GM19328 (cell line): ENCODE measurements around the gene EFCAB6.
A peak's percentile ranks its signal among the peaks of the same experiment; 100 is the strongest.

Experiments
- ATAC-seq: cut with Tn5 transposase; IDR thresholded peaks from one replicate; pipeline ENCODE4 v1.9.1; 2021; ENCODE audit warnings: mild to moderate bottlenecking, moderate library complexity; ENCODE audit not compliant: unreplicated experiment

EFCAB6 gene, protein sequence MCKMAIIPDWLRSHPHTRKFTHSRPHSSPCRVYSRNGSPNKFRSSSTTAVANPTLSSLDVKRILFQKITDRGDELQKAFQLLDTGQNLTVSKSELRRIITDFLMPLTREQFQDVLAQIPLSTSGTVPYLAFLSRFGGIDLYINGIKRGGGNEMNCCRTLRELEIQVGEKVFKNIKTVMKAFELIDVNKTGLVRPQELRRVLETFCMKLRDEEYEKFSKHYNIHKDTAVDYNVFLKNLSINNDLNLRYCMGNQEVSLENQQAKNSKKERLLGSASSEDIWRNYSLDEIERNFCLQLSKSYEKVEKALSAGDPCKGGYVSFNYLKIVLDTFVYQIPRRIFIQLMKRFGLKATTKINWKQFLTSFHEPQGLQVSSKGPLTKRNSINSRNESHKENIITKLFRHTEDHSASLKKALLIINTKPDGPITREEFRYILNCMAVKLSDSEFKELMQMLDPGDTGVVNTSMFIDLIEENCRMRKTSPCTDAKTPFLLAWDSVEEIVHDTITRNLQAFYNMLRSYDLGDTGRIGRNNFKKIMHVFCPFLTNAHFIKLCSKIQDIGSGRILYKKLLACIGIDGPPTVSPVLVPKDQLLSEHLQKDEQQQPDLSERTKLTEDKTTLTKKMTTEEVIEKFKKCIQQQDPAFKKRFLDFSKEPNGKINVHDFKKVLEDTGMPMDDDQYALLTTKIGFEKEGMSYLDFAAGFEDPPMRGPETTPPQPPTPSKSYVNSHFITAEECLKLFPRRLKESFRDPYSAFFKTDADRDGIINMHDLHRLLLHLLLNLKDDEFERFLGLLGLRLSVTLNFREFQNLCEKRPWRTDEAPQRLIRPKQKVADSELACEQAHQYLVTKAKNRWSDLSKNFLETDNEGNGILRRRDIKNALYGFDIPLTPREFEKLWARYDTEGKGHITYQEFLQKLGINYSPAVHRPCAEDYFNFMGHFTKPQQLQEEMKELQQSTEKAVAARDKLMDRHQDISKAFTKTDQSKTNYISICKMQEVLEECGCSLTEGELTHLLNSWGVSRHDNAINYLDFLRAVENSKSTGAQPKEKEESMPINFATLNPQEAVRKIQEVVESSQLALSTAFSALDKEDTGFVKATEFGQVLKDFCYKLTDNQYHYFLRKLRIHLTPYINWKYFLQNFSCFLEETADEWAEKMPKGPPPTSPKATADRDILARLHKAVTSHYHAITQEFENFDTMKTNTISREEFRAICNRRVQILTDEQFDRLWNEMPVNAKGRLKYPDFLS (N-terminal part only)

DNA sequence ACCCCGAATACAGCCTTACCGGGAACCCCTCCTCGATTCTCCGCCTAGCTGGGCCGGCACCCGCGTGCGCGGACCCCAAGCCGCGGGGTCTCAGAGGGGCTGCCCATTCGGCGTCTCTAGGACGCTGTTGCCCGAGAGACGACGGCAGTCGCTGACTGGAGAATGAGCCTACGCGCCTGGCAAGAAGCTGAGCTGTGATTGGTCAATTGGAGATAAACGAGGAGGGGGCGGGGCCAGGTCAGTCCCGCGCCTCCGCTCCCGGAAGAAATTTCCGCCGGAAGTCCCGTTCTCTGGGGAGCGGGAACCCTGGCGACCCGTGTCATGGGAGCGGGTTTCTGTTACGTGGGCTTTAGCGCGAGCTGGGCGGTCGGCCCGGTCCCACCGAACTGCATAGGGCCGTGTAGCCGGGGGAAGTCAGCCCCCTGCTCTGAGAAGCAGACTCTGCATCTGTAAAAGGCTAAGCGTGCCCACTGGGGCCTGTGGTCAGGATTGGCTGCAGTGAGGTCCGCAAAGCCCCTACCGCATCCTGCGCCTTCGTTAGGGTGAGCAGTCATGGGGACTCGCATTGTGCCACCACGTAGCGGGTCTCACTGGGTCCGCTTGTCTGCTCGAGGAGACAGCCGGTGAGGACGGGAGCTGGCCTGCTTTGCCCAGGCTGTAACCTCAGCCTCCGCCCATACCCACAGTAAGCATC is at the start of gene EFCAB6:
EFCAB6 (minus strand) TSS at position 157 of the 694 bp plus-strand sequence. CDS start 29,987 bp downstream, outside the sequence.
- ATAC-seq = peak; percentile 84

DNA sequence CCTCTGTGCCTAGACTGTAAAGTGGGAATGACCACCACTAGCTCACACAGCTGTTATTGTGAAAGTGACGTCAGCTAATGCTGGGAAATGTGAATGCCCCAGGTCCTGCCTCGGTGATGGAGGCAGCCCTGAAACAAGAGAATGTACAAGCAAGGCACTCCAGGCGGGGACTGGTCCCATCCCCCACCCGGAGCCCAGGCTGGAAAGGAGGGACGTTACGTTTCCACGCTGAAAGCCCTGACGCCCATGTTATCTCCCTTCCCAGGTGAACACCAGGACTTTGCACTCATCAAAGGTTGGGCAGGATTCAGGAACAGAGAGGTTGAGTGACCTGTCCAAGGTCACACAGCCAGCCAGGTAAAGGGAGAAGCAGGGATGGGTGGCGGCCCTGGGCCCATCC is 49.4 kb upstream of the EFCAB6 start:
- ATAC-seq = no peak

- ATAC-seq = no peak
Measured at GRCh38 chr22:43860831-43861230, 48.7 kb upstream of the EFCAB6 start.

- ATAC-seq = no peak
Measured at GRCh38 chr22:43860126-43860525, 48.0 kb upstream of the EFCAB6 start.

- no peak for ATAC-seq
Measured at GRCh38 chr22:43859621-43860020, 47.5 kb upstream of the EFCAB6 start.

DNA sequence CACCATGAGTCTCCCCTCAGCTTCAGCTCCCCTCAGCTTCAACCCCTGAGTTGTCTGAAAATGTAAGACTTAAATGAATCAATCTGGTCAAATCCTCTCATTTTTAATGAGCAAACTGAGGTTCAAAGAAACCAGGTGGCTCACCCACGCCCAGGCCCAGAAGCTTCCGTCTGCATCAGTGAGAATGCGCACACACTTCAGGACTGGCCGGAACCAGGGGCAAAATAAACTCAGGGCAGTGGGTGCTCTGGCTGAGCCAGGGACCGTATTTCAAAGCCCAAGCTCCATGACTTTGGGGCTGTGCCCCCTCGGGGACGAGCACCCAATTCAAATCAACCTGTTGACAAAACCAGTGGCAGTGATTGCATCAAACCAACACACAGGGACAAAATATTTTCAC is 47.1 kb upstream of the EFCAB6 start:
- no peak for ATAC-seq

GRCh38 chr22:43858156-43858895 is 46.2 kb upstream of the EFCAB6 start:
- no peak for ATAC-seq

DNA sequence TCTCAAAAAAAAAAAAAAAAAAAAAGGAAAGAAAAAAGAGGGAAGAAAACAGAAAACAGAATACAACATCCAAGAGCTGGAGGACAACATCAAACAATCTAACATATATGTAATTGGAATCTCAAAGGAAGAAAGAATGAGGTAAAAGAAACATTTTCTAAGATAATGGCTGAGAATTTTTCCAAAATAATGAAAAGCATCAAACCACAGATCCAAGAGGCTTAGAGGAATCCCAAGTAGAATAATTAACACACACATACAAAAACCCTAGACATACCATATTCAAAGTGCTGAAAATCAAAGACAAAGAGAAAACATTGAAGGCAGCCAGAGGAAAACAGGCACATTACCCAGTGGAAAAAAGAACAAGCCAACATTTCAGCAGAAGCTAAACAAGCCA is 45.3 kb upstream of the EFCAB6 start:
- ATAC-seq = no peak

DNA sequence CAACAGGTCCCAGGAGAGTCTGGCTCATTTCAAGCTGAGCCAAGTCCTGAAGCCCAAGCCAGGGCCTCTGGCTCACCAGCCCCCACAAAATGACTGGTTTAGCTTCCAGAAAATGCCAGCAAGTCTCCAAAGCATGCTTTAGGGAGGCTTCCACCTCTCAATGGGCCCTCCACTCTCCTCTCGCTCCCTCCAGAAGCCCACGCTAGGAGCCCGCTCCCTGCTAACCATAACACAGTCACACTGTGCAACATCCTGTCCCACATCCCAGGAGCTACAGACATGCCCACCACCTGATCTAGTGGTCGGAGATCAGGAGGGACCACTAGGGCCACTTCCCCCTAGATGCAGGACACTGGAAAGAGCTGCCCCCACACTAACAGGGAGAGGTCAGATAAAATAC is 43.3 kb upstream of the EFCAB6 start:
- no peak for ATAC-seq

DNA sequence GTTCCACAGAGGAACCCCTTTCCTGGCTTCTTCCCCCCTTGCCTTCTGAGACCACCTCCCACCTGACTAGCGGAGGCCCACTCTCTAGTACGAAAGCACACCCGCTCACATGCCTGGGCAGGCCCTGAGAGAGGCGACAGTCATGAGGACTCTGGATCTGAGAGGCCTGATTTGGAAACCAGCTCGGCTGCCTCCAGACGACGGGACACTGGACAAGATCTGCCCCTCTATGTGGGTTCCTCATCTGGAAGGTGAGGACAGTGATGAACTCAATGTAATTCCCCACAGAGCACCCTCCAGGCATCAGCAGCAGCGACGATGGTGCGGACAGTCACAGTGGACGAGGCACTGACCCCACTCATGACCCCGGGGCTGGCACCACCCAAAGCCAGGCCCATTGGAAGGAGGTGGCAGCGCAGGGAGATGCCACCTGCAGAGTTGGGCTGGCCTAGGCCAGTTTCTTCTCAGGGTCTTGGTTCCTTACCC is 42.7 kb upstream of the EFCAB6 start:
- no peak for ATAC-seq

DNA sequence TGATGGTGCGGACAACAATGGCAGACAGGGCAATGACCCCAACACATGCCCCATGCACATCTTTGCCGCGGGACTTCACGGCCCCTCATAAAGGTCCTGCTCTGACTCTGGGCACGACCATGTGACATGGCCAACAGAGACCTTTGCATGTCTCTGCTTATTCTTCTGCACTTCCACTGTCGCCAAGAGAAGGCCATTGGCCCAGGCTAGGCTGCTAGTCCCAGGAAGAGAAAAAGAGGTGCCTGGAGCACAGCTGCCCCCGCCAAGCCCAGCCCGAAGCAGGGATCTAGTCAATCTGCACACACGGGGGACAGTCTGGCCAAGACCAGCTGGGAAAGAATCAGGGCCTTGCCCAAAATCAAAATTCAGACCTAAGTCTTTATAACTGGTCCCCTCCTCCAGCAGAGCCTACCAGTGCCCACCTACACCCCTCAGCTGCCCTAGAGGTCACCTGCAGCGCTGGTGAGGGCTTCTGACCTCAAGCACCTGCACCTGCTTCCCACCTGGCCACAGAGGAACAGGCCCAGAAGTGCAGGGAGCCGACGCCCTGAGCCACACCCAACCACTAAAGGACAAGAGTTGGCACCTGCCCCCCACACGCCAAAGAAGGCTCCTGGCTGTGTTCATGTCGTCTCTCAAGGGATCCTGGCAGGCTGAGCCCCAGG is 42.1 kb upstream of the EFCAB6 start:
- no peak for ATAC-seq

GRCh38 chr22:43853328-43853931 is 41.3 kb upstream of the EFCAB6 start:
- ATAC-seq = no peak

DNA sequence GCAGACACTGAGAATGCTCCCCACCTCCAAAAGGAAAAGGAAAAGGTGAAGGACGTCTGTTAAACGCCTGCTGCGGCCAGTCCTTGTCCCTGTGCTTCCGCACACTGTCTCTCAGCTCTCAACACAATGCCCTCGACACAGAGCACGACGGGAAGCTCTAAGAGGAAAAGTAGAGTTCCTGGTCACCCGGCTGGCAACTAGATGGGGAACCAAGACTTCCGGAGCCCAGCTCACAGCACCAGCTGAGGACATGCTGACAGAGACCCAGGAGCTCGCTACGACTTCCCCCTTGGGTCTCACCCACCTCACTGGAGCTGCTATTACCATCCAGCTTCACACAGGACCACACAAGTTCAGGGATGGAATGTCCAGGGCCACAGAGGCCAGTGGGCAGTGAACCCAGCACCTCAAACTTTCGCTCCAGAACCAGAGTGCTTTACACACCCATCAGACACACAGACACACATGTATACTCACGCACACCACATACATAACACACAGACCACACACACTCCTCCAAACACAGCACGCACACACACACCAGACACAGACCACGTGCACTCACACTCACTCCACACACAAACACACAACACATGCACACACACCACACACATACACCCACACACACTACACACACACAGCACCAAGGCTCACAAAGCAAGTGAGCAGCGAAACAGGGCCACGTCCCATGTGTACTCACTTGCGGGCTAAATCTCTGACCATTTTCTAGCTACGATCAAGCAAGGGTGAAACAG is 40.6 kb upstream of the EFCAB6 start:
- ATAC-seq = no peak

GRCh38 chr22:43851979-43852307 is 39.8 kb upstream of the EFCAB6 start:
- no peak for ATAC-seq

GRCh38 chr22:43851058-43851978 is 39.2 kb upstream of the EFCAB6 start:
- no peak for ATAC-seq

- no peak for ATAC-seq
Measured at GRCh38 chr22:43850529-43850928, 38.4 kb upstream of the EFCAB6 start.

DNA sequence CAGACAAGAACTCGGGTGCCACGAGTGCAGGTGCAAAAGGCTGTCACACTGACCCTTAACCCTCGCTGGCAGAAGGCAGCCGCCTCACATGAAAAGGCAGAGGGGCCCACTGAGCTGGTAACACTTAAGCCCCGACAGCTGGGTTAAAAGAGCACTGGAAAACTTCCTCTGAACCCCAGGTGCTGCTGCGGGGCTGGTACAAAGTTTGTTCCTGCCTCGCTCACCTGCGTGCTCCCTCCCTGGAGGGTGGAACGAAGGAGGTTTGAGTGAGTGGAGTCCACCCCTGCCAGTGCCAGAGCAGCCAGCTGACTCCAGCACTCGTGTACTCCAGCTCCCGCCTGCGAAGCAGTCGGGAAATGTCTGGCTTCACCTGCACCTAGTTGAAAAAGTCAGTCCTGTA is 37.6 kb upstream of the EFCAB6 start:
- ATAC-seq = no peak
